Mesenchymal stem cell (in vitro differentiated cells and primary cell): ENCODE measurements around the gene MYT1.

Source experiments
- DNase-seq: peaks from one replicate; pipeline ENCODE4 v3.0.0-alpha.2; 2013
- H2AFZ ChIP-seq: one replicate; pipeline ENCODE4 v1.6.1; 2013; ENCODE audit warnings: low read depth, mild to moderate bottlenecking, control low read depth, inconsistent platforms, low read length, moderate library complexity
- H2AK5ac ChIP-seq: 2 replicates; pipeline ENCODE4 v1.6.1; 2013; ENCODE audit warnings: low read length, moderate library complexity, mild to moderate bottlenecking, inconsistent platforms; ENCODE audit not compliant: severe bottlenecking
- H2BK120ac ChIP-seq: one replicate; pipeline ENCODE4 v1.6.1; 2013; ENCODE audit warnings: low read depth, mild to moderate bottlenecking, inconsistent platforms, low read length, moderate library complexity
- H2BK12ac ChIP-seq, 2 experiments: one replicate each; pipeline ENCODE4 v1.6.1; 2013; ENCODE audit warnings: inconsistent platforms in 2 of 2, low read length in 2 of 2, mild to moderate bottlenecking in 2 of 2, moderate library complexity in 2 of 2, control low read depth in 1 of 2
- H2BK15ac ChIP-seq: one replicate; pipeline ENCODE4 v1.6.1; 2013; ENCODE audit warnings: mild to moderate bottlenecking, low read depth, inconsistent platforms; ENCODE audit not compliant: poor library complexity, severe bottlenecking
- H2BK5ac ChIP-seq: 2 replicates; pipeline ENCODE4 v1.6.1; 2013; ENCODE audit warnings: low read depth, mild to moderate bottlenecking, low read length, control low read depth, inconsistent platforms; ENCODE audit not compliant: poor library complexity, severe bottlenecking
- H3K14ac ChIP-seq, 2 experiments: one replicate each; pipeline ENCODE4 v1.6.1; 2013; ENCODE audit warnings: inconsistent platforms in 2 of 2, low read length in 2 of 2, control low read depth in 1 of 2, mild to moderate bottlenecking in 1 of 2, moderate library complexity in 1 of 2
- H3K18ac ChIP-seq, 2 experiments: one replicate each; pipeline ENCODE4 v1.6.1; 2013; ENCODE audit warnings: inconsistent platforms in 2 of 2, low read length in 2 of 2, control low read depth in 1 of 2, low read depth in 1 of 2, mild to moderate bottlenecking in 1 of 2
- H3K23ac ChIP-seq, 2 experiments: one replicate each; pipeline ENCODE4 v1.6.1; 2013; ENCODE audit warnings: inconsistent platforms in 2 of 2, low read length in 2 of 2, mild to moderate bottlenecking in 2 of 2, moderate library complexity in 2 of 2, control low read depth in 1 of 2
- H3K27ac ChIP-seq: 2 replicates; pipeline ENCODE4 v1.5.1; 2013; ENCODE audit warnings: mild to moderate bottlenecking, moderate library complexity, low read length, control low read depth, inconsistent platforms; ENCODE audit not compliant: poor library complexity, severe bottlenecking
- H3K27me3 ChIP-seq, 2 experiments: 2 replicates each; pipeline versions ENCODE4 v1.6.1 to v1.7.0; 2013; ENCODE audit warnings: low read length in 2 of 2, mild to moderate bottlenecking in 2 of 2, moderate library complexity in 2 of 2, control low read depth in 1 of 2, inconsistent platforms in 1 of 2; ENCODE audit not compliant: control insufficient read depth in 1 of 2, insufficient read depth in 1 of 2
- H3K36me3 ChIP-seq, 2 experiments: 2 replicates each; pipeline versions ENCODE4 v1.6.1 to v1.7.0; 2013; ENCODE audit warnings: low read length in 2 of 2, control low read depth in 1 of 2, inconsistent platforms in 1 of 2, low read depth in 1 of 2, mild to moderate bottlenecking in 1 of 2; ENCODE audit not compliant: insufficient read depth in 2 of 2, control insufficient read depth in 1 of 2
- H3K4ac ChIP-seq, 2 experiments: one replicate each; pipeline ENCODE4 v1.6.1; 2013; ENCODE audit warnings: inconsistent platforms in 2 of 2, low read length in 2 of 2, mild to moderate bottlenecking in 2 of 2, moderate library complexity in 2 of 2, control low read depth in 1 of 2, low read depth in 1 of 2
- H3K4me1 ChIP-seq: 2 replicates; pipeline ENCODE4 v1.6.1; 2013; ENCODE audit warnings: low read depth, low read length, control low read depth; ENCODE audit not compliant: control insufficient read depth, insufficient read depth
- H3K4me2 ChIP-seq: 2 replicates; pipeline ENCODE4 v1.6.1; 2013; ENCODE audit warnings: low read length, mild to moderate bottlenecking, inconsistent platforms; ENCODE audit not compliant: poor library complexity, severe bottlenecking
- H3K4me3 ChIP-seq, 2 experiments: 2 replicates each; pipeline versions ENCODE4 v1.5.1 to v1.7.0; 2013; ENCODE audit warnings: low read length in 2 of 2, mild to moderate bottlenecking in 2 of 2, control low read depth in 1 of 2, low read depth in 1 of 2; ENCODE audit not compliant: insufficient read depth in 1 of 2
- H3K79me1 ChIP-seq: replicated peaks from 2 replicates; pipeline ENCODE4 v1.6.1; 2013; ENCODE audit warnings: mild to moderate bottlenecking, control low read depth, low read length, inconsistent platforms; ENCODE audit not compliant: poor library complexity, severe bottlenecking
- H3K9ac ChIP-seq: 2 replicates; pipeline ENCODE4 v1.7.0; 2013; ENCODE audit warnings: mild to moderate bottlenecking, low read length, moderate library complexity
- H3K9me3 ChIP-seq: 2 replicates; pipeline ENCODE4 v1.7.0; 2013; ENCODE audit warnings: mild to moderate bottlenecking, low read length; ENCODE audit not compliant: control insufficient read depth
- H4K8ac ChIP-seq: one replicate; pipeline ENCODE4 v1.6.1; 2013; ENCODE audit warnings: inconsistent platforms, mild to moderate bottlenecking, low read length, moderate library complexity
- H4K91ac ChIP-seq: one replicate; pipeline ENCODE4 v1.6.1; 2013; ENCODE audit warnings: mild to moderate bottlenecking, low read length, inconsistent platforms
- WGBS: methylation state at CpG from one replicate; pipeline ENCODE4 v1.1.7; 2013; ENCODE audit warnings: mixed read lengths; 5-methylcytosine and 5-hydroxymethylcytosine counted together

Gene MYT1

DNA sequence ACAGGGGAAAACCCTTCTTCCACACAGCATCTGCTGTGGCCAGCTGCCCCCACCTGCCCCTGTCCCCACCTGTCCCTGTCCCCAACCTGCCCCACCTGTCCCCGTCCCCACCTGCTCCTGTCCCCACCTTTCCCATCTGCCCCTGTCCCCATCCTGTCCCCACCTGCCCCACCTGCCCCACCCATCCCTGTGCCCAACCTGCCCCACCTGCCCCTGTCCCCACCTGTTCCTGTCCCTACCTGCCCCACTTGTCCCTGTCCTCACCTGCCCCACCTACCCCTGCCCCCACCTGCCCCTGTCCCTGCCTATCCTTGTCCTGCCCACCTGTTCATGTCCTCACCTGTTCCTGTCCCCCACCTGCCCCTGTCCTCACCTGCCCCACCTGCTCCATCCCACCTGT lies 6.4 kb upstream of the MYT1 start:
- Histone ChIP-seq H2BK15ac (no peak overlapping the region), H4K8ac (no peak overlapping the region), H3K14ac (no peak overlapping the region), H3K18ac (no peak overlapping the region), H3K9ac (no peak overlapping the region), H3K27me3 (peaks cover 36 to 78% of the 10 kb centered on the region in 2 experiments), H4K91ac (no peak overlapping the region), H2BK120ac (no peak overlapping the region), H2BK5ac (no peak overlapping the region), H3K79me1 (no peaks in the 10 kb centered on the region), H3K4me3 (no peak overlapping the region), H3K9me3 (no peaks in the 10 kb centered on the region), H3K23ac (no peak overlapping the region), H3K4me2 (no peak overlapping the region), H3K27ac (no peak overlapping the region), H2AK5ac (no peak overlapping the region), H3K4me1 (peaks cover 26% of the 10 kb centered on the region), H3K4ac (no peak overlapping the region), H3K36me3 (no peaks in the 10 kb centered on the region), H2BK12ac (no peak overlapping the region), H2AFZ (no peak overlapping the region)
- 82% methylated on average over 1 of the region's 1 CpG for WGBS
- no peak for DNase-seq

DNA sequence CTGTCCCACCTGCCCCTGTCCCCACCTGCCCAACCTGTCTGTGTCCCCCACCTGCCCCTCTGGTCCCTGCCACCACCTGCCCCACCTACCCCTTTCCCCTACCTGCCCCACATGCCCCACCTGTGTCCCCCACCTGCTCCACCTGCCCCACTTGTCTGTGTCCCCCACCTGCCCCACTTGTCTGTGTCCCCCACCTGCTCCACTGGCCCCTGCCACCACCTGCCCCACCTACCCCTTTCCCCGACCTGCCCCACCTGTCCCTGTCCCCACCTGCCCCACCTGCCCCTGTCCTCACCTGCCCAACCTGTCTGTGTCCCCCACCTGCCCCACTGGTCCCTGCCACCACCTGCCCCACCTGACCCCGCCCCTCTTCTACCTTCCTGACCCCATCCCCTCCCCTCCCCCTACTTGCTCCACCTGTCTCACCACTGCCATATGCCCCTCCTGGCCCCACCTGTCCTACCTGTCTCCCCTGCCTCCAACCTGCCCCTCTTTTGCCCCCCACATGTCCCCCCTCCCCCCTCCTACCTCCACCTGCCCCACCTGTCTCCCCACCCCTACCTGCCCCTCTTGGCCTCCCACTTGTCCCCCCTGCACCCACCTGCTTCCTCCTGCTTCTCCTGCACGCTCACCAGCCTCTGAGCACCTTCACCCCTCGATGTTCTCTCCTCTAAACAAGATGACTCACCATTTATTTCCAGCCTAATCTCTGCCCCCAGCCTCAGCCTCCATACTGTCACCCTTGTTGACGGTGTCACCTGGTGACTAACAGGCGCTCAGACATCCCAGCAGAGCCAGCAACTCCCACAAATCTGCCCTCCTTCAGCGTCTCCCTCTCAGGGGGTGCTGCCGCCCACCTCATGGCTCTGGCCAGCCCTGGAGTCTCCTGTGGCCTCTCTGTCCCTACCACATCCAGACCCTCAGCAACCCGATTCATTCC lies 5.6 kb upstream of the MYT1 start:
- no peak overlapping the region for H3K4me2 ChIP-seq
- H2BK15ac ChIP-seq: no peak overlapping the region
- H4K8ac ChIP-seq: no peak overlapping the region
- H2BK12ac ChIP-seq: no peak overlapping the region
- no peak overlapping the region for H2AK5ac ChIP-seq
- H2AFZ ChIP-seq: no peak overlapping the region
- no peaks in the 10 kb centered on the region for H3K9me3 ChIP-seq
- H3K4me1 ChIP-seq: peaks cover 22% of the 10 kb centered on the region
- no peak overlapping the region for H2BK120ac ChIP-seq
- H3K27me3 ChIP-seq: peaks cover 43 to 79% of the 10 kb centered on the region in 2 experiments
- no peak overlapping the region for H3K18ac ChIP-seq
- H3K23ac ChIP-seq: no peak overlapping the region
- H3K9ac ChIP-seq: no peak overlapping the region
- H3K27ac ChIP-seq: no peak overlapping the region
- no peak overlapping the region for H3K14ac ChIP-seq
- no peaks in the 10 kb centered on the region for H3K36me3 ChIP-seq
- H3K79me1 ChIP-seq: no peaks in the 10 kb centered on the region
- no peak overlapping the region for H3K4me3 ChIP-seq
- H3K4ac ChIP-seq: no peak overlapping the region
- WGBS: 75% methylated on average over 9 of the region's 9 CpGs
- no peak overlapping the region for H4K91ac ChIP-seq
- H2BK5ac ChIP-seq: no peak overlapping the region
- DNase-seq: no peak

DNA sequence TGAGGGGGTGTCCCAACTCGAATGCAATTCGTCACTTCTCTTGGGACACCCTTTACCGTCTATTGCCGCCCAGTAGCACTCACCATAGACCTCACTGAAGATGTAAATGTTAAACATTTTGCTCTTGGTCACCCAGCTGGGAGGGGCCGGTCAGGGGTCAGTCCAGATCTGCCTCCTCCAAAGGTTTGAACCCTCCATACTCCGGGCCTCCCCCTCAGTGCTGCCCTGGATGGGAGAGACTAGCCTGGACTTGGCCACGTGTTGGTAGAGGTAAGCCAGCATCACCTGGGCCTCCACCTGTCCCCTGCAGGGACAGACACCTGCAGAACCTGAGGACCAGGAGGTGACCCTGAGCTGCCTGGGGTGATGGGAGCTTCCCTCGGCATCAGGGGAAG lies 5.0 kb upstream of the MYT1 start:
- Histone ChIP-seq H2BK15ac (no peak overlapping the region), H3K27me3 (peaks cover 49 to 81% of the 10 kb centered on the region in 2 experiments), H3K18ac (no peak overlapping the region), H3K79me1 (no peaks in the 10 kb centered on the region), H2BK5ac (no peak overlapping the region), H3K4me2 (no peak overlapping the region), H2BK12ac (no peak overlapping the region), H2BK120ac (no peak overlapping the region), H4K8ac (no peak overlapping the region), H3K23ac (no peak overlapping the region), H3K4me3 (no peak overlapping the region), H3K4ac (no peak overlapping the region), H2AK5ac (no peak overlapping the region), H4K91ac (no peak overlapping the region), H2AFZ (no peak overlapping the region), H3K9ac (no peak overlapping the region), H3K36me3 (no peaks in the 10 kb centered on the region), H3K4me1 (peaks cover 22% of the 10 kb centered on the region), H3K14ac (no peak overlapping the region), H3K9me3 (no peaks in the 10 kb centered on the region), H3K27ac (no peak overlapping the region)
- DNase-seq: no peak
- 89% methylated on average over 8 of the region's 8 CpGs for WGBS

DNA sequence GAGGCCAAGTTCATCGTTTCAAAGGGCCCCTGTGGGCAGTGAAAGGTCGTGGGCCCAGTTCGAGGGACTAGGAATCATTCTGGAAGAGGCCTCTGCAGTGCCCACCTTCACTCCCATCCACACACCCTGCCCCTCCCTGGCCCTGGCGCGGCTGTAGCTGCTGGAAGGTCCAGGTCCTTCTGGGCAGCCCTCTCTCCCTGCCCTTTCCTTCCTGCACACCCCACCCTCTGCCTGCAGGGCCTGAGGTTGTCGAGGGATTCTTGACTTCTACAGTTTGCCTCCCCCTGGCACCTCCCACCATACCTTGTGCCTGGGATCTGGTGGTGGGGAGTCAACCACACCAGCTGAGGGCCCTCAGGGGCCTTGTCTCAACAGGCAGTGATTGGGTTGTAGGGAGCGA lies 4.5 kb upstream of the MYT1 start:
- Histone ChIP-seq H3K4me2 (no peak overlapping the region), H3K9ac (no peak overlapping the region), H4K91ac (no peak overlapping the region), H3K9me3 (no peaks in the 10 kb centered on the region), H2BK5ac (no peak overlapping the region), H3K36me3 (no peaks in the 10 kb centered on the region), H4K8ac (no peak overlapping the region), H3K4me1 (peaks cover 22% of the 10 kb centered on the region), H3K27me3 (peaks cover 52 to 82% of the 10 kb centered on the region in 2 experiments), H2BK120ac (no peak overlapping the region), H2BK12ac (no peak overlapping the region), H2AFZ (no peak overlapping the region), H3K23ac (no peak overlapping the region), H2BK15ac (no peak overlapping the region), H3K4ac (no peak overlapping the region), H3K4me3 (no peak overlapping the region), H3K27ac (no peak overlapping the region), H3K14ac (no peak overlapping the region), H3K79me1 (no peaks in the 10 kb centered on the region), H3K18ac (no peak overlapping the region), H2AK5ac (no peak overlapping the region)
- WGBS: 84% methylated on average over 6 of the region's 7 CpGs
- no peak for DNase-seq
